GM18951 (cell line): ENCODE results near the gene TLN1.

Experiments used
- POLR2A ChIP-seq: IDR thresholded peaks from 4 replicates; pipeline ENCODE4 v1.6.1; 2011; ENCODE audit warnings: mild to moderate bottlenecking; ENCODE audit not compliant: insufficient read length, insufficient read depth; ENCODE audit errors: extremely low read depth
- in situ Hi-C: fragments of 300-500 bp; cut with MboI; formaldehyde crosslinking; loops from one replicate; pipeline ENCODE4 v1.12.0; 2022; ENCODE audit warnings: low sequenced_read_pairs, mixed read lengths, inconsistent platforms; ENCODE audit not compliant: unreplicated experiment

The TLN1 gene

GRCh38 chr9:35746583-35746982, 14.6 kb upstream of the TLN1 start:
- in situ Hi-C loops, result no loop called here

GRCh38 chr9:35745569-35745968, 13.6 kb upstream of the TLN1 start:
- no peak for TF ChIP-seq POLR2A
- in situ Hi-C loops, result no loop called here

More at GRCh38 chr9:35746583-35746982, 14.6 kb upstream of the TLN1 start:
- TF ChIP-seq POLR2A, result no peak

- in situ Hi-C loops, result no loop called here
Observed at GRCh38 chr9:35743880-35744518, 12.0 kb upstream of the TLN1 start.

GRCh38 chr9:35743452-35743851, 11.5 kb upstream of the TLN1 start:
- no peak for TF ChIP-seq POLR2A
- in situ Hi-C loops, result no loop called here

More at GRCh38 chr9:35743880-35744518, 12.0 kb upstream of the TLN1 start:
- no peak for TF ChIP-seq POLR2A

- in situ Hi-C loops, result no loop called here
Observed at GRCh38 chr9:35741740-35742139, 9.7 kb upstream of the TLN1 start.

GRCh38 chr9:35740243-35740642, 8.2 kb upstream of the TLN1 start:
- in situ Hi-C loops, result no loop called here

More at GRCh38 chr9:35741740-35742139, 9.7 kb upstream of the TLN1 start:
- TF ChIP-seq POLR2A, result no peak

GRCh38 chr9:35738924-35739323, 6.9 kb upstream of the TLN1 start:
- in situ Hi-C loops, result no loop called here
- TF ChIP-seq POLR2A, result no peak

More at GRCh38 chr9:35740243-35740642, 8.2 kb upstream of the TLN1 start:
- no peak for TF ChIP-seq POLR2A

GRCh38 chr9:35738186-35738585, 6.2 kb upstream of the TLN1 start:
- in situ Hi-C loops, result no loop called here
- no peak for TF ChIP-seq POLR2A

- in situ Hi-C loops, result no loop called here
- no peak for TF ChIP-seq POLR2A
Observed at GRCh38 chr9:35737143-35737542, 5.1 kb upstream of the TLN1 start.

GRCh38 chr9:35736201-35736633, 4.2 kb upstream of the TLN1 start:
- no peak for TF ChIP-seq POLR2A

GRCh38 chr9:35734096-35734495, 2.1 kb upstream of the TLN1 start:
- in situ Hi-C loops, result no loop called here
- no peak for TF ChIP-seq POLR2A

More at GRCh38 chr9:35736201-35736633, 4.2 kb upstream of the TLN1 start:
- in situ Hi-C loops, result no loop called here

- TF ChIP-seq POLR2A, result peak; percentile 1
- in situ Hi-C loops, result no loop called here
Observed at GRCh38 chr9:35732800-35733541, 976 bp upstream of the TLN1 start.

GRCh38 chr9:35731415-35732184, 395 bp downstream of the TLN1 start:
- no peak for TF ChIP-seq POLR2A
- in situ Hi-C loops, result no loop called here
